Measurements from ENCODE around the gene KCNG1.

GRCh38 chr20:51013577-51014330 is 9.2 kb downstream of the KCNG1 start:
- no peak for TF ChIP-seq CTCF (IDR thresholded peaks at IDR 0.05)
- TF ChIP-seq EZH2 (IDR thresholded peaks at IDR 0.05; ENCODE audit: borderline replicate concordance, insufficient read depth, low read depth, low read length, poor library complexity, severe bottlenecking): no peak
